Measurements from ENCODE around the gene PILRB.

PILRB gene

DNA sequence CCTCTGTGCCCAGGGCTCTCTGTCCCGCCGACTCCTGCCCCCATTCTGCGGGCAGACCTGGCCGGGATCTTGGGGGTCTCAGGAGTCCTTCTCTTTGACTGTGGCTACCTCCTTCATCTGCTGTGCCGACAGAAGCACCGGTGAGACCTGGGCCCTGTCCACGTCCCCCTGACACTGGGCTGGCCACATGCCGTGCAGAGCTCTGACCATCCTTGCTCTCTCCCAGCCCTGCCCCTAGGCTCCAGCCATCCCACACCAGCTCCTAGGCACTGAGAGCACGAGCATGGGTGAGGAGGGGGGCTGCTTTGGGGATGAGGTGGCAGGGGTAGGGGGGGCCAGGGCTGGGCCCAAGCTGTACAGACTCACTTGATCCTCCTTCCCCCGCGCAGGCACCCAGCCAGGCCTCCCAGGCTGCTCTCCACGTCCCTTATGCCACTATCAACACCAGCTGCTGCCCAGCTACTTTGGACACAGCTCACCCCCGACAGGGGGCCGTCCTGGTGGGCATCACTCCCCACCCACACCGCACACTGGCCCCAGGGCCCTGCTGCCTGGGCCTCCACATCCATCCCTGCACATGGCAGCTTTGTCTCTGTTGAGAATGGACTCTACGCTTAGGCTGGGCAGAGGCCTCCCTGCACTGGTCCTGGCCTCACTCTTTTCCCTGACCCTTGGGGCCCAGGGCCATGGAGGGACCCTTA is 4.8 kb upstream of the PILRB start:
- ChIA-PET CTCF (interaction anchor here (1.4 kb wide), 1 partner anchor 55 kb away, joined by 3 read pairs; no protein-coding TSS in a partner anchor), POLR2A (no interaction called here)
- DNase-seq (ENCODE audit: extremely low spot score) = no peak

GRCh38 chr7:100353685-100354330 is 4.1 kb upstream of the PILRB start:
- no peak for TF ChIP-seq CTCF (IDR thresholded peaks at IDR 0.05; ENCODE audit: control extremely low read depth, extremely low read depth, low read depth, missing control alignments)
- CTCF ChIA-PET = interaction anchor here (0.6 to 1.4 kb wide), 3 partner anchors 42 to 221 kb away, joined by 3 read pairs; no protein-coding TSS in a partner anchor
- no peak for DNase-seq (ENCODE audit: extremely low spot score)
- POLR2A ChIA-PET = no interaction called here

More for the DNA sequence above, 4.8 kb upstream of the PILRB start:
- TF ChIP-seq CTCF (IDR thresholded peaks at IDR 0.05; ENCODE audit: control extremely low read depth, extremely low read depth, low read depth, missing control alignments) = no peak

- DNase-seq (ENCODE audit: extremely low spot score) = no peak
- ChIA-PET CTCF (no interaction called here), POLR2A (no interaction called here)
- TF ChIP-seq CTCF (IDR thresholded peaks at IDR 0.05; ENCODE audit: control extremely low read depth, extremely low read depth, low read depth, missing control alignments) = no peak
Measured at GRCh38 chr7:100356416-100357068, 1.4 kb upstream of the PILRB start.

- ChIA-PET POLR2A (no interaction called here), CTCF (no interaction called here)
Measured at GRCh38 chr7:100357131-100357561, 771 bp upstream of the PILRB start.

GRCh38 chr7:100358857-100359212 is 918 bp downstream of the PILRB start:
- CTCF ChIA-PET = interaction anchor here (0.9 to 2.5 kb wide), 6 partner anchors 12 to 76 kb away, joined by 3 to 16 read pairs (median 3); no protein-coding TSS in a partner anchor

More at GRCh38 chr7:100357131-100357561, 771 bp upstream of the PILRB start:
- no peak for DNase-seq (ENCODE audit: extremely low spot score)
- no peak for TF ChIP-seq CTCF (IDR thresholded peaks at IDR 0.05; ENCODE audit: control extremely low read depth, extremely low read depth, low read depth, missing control alignments)

More at GRCh38 chr7:100358857-100359212, 918 bp downstream of the PILRB start:
- POLR2A ChIA-PET = interaction anchor here (1.1 kb wide), 1 partner anchor 10 kb away, joined by 3 read pairs; no protein-coding TSS in a partner anchor
- no peak for DNase-seq (ENCODE audit: extremely low spot score)
- no peak for TF ChIP-seq CTCF (IDR thresholded peaks at IDR 0.05; ENCODE audit: control extremely low read depth, extremely low read depth, low read depth, missing control alignments)

Measured in GM10248 (cell line).